Measurements from ENCODE around the gene IZUMO1.
"Not testable (repeated sequence)": the region's sequence is repeated elsewhere in the genome, so short reads cannot be mapped to it uniquely, and the experiment has no call there.

Gene IZUMO1

DNA sequence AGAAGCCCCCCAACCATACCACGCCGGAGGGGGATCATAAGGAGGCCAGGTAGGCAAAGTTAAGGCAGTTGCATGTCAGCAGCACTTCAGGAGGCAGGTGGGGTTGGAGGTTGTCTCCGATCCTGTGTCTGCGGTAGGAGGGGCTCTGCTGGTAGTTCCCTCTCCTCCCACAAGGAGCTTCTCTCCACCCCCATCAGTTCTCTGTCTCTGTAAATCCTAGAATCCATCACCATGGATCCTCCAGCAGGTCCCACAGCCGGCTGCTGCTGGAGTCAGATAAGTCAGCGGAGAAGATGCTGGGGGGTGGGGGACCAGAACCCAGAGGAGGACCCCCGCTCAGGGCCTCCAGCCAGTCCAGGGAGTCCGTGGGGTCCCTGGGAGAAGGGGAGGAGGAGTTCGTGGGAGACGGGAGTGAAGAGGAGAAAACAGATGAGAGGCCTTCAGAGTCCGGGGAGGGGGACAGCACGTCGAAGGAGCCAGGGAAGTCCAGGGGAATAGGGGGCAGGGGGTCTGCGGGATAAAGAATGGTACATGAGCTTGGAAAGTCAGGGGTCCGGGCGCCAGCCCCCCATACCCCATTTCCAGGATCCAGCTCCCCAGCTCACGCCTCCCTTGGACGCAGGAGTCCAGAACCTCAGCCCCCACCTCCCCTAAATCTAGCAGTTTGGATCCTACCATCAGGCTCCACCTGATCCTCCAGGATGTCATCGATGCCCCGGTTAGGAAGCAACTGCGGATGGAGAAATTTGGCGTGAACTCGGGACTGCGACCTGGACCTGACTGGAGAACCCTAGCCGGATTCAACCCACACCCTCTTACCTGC lies 33.5 kb downstream of the IZUMO1 start:
- no peak for DNase-seq (ENCODE audit: low spot score)

DNA sequence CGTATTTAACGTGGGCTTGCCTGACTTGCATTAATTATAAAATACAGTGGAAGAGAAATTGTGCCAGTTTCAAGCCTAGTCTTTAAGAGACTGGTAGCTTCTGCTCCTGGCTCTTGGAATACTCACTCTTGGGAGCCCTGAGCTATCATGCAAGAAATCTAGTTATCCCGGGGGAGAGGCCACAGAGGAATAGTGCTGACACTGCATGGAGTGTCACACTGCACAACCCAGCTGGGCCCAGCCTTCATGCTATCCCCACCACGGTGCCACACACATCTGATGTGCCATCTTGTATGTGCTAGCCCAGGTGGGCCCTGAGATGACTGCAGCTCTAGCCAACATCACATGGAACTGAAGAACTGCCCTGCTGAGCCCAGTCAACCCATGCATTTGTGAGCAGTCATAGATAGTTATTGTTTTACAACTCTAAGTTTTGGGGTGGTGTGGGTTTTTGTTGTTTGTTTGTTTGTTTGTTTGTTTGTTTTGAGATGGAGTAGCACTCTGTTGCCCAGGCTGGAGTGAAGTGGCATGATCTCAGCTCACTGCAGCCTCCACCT lies 35.5 kb downstream of the IZUMO1 start:
- no peak for DNase-seq (ENCODE audit: low spot score)

- no peak for DNase-seq (ENCODE audit: low spot score)
Observed at GRCh38 chr19:48708471-48708870, 38.2 kb downstream of the IZUMO1 start.

DNA sequence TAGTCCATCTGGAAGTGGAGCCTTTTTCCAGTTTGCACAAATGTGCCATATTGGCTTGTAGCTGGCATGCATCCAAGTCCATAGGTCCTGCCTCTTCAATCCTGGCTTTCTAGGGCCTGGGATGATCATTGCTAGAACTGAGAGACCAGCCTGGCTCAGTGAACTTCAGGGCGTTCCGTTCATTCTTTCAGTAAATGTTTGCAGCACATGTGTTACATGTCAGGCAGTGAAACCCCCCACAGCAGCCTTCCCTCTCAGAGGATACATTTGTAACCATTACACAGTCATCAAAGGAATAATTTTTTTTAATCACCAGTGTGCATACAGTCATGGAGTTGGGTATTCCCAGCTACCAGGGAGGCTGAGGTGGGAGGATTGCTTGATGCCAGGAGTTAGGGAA lies 41.3 kb downstream of the IZUMO1 start:
- DNase-seq (ENCODE audit: low spot score) = no peak

- DNase-seq (ENCODE audit: low spot score) = no peak
Observed at GRCh38 chr19:48703316-48703715, 43.4 kb downstream of the IZUMO1 start.

DNA sequence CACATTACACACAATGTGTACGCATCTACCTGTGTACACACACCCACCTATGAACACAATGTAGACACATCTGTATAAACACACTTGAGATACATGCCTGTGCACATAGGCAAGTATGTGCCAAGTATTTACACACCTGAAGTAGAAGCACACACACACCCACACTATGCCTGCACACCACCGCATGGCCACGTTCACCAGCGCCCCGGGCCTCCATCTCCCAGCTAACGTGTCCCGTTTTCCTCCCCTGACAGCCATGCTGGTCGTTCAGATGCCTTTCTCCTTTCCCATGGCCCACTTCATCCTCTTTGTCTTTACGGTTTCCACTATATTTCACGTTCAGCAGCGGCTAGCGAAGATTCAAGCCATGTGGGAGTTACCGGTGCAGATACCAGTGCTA lies 44.0 kb downstream of the IZUMO1 start:
- DNase-seq (ENCODE audit: low spot score) = no peak

- no peak for DNase-seq (ENCODE audit: low spot score)
Observed at GRCh38 chr19:48698046-48698445, 48.7 kb downstream of the IZUMO1 start.

DNA sequence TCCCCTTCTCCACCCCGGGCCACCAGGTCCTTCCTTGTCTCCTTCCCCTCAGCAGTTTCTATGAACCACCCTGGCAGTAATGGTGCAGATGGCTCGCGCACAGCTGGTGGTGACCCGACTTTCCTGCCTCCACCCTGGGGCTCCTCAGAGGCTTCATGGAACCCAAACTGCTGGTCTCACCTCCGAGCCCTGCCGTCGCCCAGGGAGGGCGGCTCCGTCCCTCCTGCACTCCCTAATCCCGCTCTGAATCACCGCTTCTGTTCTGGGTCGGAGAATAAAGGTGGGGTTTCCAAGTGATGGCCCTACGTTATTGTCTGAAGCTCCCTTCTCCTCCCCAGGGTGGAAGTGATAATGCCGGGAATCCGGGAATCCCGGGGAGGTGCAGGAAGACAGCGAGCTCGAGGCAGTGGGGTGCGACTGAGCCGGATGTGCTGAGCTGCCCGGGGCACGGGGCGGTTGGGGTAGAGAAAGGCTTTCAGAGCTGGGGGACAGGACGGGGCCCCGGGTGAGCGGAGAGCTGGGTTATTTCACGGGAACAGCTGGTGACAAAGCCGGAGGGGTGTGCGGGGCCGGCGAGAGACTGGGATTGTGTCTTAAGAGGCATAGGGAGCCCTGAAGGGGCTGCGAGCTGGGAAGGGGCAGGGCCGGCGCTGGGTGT lies 50.2 kb downstream of the IZUMO1 start:
- no peak for DNase-seq (ENCODE audit: low spot score)

DNA sequence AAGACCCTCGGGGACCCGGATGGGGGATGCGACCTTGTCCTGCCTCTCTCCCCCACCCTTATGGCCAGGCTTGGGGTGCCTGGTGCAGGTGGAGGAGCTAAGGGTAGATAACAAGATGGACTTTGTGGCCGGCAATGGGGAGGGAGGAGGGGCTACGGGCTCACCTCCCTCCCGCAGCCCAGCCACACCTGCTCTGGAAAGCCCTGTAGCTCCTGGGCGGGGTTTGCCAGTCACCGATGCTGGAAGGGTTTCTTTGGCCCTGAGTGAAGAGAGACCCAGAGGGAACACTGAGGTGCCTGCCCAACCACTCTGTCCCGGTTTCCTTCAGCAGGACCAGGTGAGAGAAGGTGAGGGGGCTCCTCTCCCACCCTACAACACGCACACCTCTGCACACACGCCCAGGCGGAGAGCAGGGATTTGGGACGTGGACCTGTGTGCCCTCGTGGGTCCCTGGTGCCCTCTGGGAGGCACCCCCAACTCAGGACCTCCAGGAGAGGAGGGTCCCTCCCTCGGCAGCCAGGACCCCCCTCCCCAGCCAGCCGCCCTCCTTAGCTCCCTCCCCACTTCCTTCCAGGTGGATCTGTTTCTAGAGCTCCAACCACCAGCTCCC lies 50.9 kb downstream of the IZUMO1 start, which contains the start of gene FUT2:
FUT2 (plus strand) TSS at position 229 of the 610 bp plus-strand sequence. CDS start 6,986 bp downstream, outside the sequence.
- DNase-seq (ENCODE audit: low spot score) = no peak

DNA sequence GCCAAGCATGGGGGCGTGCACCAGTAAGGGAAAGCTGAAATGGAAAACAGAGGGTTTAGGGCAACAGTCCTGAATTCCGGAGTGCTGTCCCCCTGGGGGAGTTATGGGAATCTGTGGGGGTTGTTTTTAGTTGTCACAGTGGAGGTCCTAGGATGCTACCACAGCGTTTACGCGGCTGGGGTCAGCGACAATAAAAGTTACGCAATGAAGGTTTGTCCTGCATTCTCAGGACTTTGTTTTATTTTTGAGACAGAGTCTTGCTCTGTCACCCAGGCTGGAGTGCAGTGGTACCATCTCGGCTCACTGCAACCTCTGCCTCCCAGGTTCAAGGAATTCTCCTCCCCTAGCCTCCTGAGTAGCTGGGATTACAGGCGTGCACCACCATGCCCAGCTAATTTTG lies 53.1 kb downstream of the IZUMO1 start:
- DNase-seq (ENCODE audit: low spot score) = not testable (repeated sequence)

All from CD4-positive, alpha-beta T cell treated with Interleukin-15 for 4 hours (primary cell).